ENCODE data around the gene SORL1. TPM values are rescaled to one million over a fixed set of nuclear protein-coding genes. Genes with fewer than 3 reads are reported as not detected.

SORL1 gene
- total and polyA plus RNA-seq, 2 of the 13 experiments (the other 11 are each of a cell fraction or from before 2014, with no cell fraction given), result 21.3 to 148 TPM

DNA sequence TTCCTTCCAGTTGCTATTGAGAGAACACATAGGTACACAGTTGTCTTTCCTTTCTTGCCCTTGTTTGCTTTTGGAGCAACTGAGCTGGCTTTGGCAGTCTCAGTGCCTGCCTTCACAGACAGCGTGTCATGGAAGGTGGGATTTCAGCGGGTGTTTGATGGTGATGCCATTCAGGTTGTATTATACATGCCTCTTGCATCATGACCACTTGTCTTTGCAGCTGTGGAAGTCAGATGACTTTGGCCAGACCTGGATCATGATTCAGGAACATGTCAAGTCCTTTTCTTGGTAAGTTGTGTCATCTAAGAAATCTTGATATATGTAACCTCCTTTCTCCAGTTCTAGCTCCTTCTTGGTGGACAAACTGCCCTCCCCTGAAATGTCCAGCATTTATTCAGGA is 37.7 kb downstream of the SORL1 start (continued):
- no peak for TF ChIP-seq ZKSCAN1 (IDR thresholded peaks at IDR 0.05; ENCODE audit: low read length)

GRCh38 chr11:121494355-121495099 is 42.4 kb downstream of the SORL1 start:
- Histone ChIP-seq H3K9me3 (ENCODE audit: low read length) (no peaks in the 10 kb centered on the region), H3K4me3 (replicated peaks in 1 of 3; ENCODE audit: insufficient read depth in 1 of 3, low read depth in 2 of 3, low read length in 3 of 3) (no peak overlapping the region), H2AFZ (ENCODE audit: low read length) (no peak overlapping the region), H3K79me2 (ENCODE audit: insufficient read depth, low read length) (no peaks in the 10 kb centered on the region), H3K27ac (ENCODE audit: extremely low read length, insufficient read depth, low read length) (no peak overlapping the region), H3K4me2 (ENCODE audit: low read depth, low read length) (no peak overlapping the region), H3K9ac (ENCODE audit: insufficient read depth, low read depth, low read length) (no peak overlapping the region), H3K36me3 (replicated peaks in 1 of 2; ENCODE audit: control insufficient read depth in 1 of 2, insufficient read depth in 2 of 2, low read length in 2 of 2) (peaks cover 24 to 83% of the 10 kb centered on the region in 2 experiments), H3K27me3 (ENCODE audit: control insufficient read depth in 1 of 2, insufficient read depth in 2 of 2, low read length in 2 of 2) (no peaks in the 10 kb centered on the region), H3K4me1 (ENCODE audit: insufficient read depth, low read length) (no peaks in the 10 kb centered on the region), H4K20me1 (ENCODE audit: insufficient read depth, low read length) (peaks cover 8% of the 10 kb centered on the region; the same call in 1 of the 2 replicates)
- CTCF ChIA-PET (ENCODE audit: low intra/inter-chr PET ratio, low total read pairs), result no interaction called here
- DNase-seq (ENCODE audit: low spot score) (no peak), FAIRE-seq (no peak), ATAC-seq (no peak)
- in situ Hi-C loops (cut with HindIII; ENCODE audit: extremely low pct_ligation_motif_present, low pct_unique_long_range_greater_than_20kb), result no loop called here
- intact Hi-C loops (cut with micrococcal nuclease; ENCODE audit: unreplicated experiment), result no loop called here
- WGBS (ENCODE audit: low lambda C conversion rate), result 98% methylated on average over 7 of the region's 7 CpGs
- BruUV-seq (replicated peaks), result no TSS peak
- POLR2A ChIA-PET, result no interaction called here
- TF ChIP-seq ZBTB26 (CRISPR knock-in tag; IDR thresholded peaks at IDR 0.05; ENCODE audit: borderline replicate concordance) (no peak), RFXAP (CRISPR knock-in tag; IDR thresholded peaks at IDR 0.05; ENCODE audit: borderline replicate concordance) (no peak), ZFP1 (CRISPR knock-in tag; IDR thresholded peaks at IDR 0.05) (no peak), PCBP1 (IDR thresholded peaks at IDR 0.05; ENCODE audit: borderline replicate concordance, low read depth, low read length) (no peak), MYPOP (CRISPR knock-in tag; IDR thresholded peaks at IDR 0.05) (no peak), ZSCAN30 (CRISPR knock-in tag; IDR thresholded peaks at IDR 0.05) (no peak), ZBTB43 (CRISPR knock-in tag; conservative IDR thresholded peaks at IDR 0.05) (no peak), KLF11 (CRISPR knock-in tag; IDR thresholded peaks at IDR 0.05) (no peak)
- TF ChIP-seq, protein P1, sequence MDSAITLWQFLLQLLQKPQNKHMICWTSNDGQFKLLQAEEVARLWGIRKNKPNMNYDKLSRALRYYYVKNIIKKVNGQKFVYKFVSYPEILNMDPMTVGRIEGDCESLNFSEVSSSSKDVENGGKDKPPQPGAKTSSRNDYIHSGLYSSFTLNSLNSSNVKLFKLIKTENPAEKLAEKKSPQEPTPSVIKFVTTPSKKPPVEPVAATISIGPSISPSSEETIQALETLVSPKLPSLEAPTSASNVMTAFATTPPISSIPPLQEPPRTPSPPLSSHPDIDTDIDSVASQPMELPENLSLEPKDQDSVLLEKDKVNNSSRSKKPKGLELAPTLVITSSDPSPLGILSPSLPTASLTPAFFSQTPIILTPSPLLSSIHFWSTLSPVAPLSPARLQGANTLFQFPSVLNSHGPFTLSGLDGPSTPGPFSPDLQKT (CRISPR knock-in tag; IDR thresholded peaks at IDR 0.05; ENCODE audit: borderline replicate concordance), result no peak

Measured in HepG2 (cell line).